ENCODE results near the gene RBBP8NL.

RBBP8NL gene

DNA sequence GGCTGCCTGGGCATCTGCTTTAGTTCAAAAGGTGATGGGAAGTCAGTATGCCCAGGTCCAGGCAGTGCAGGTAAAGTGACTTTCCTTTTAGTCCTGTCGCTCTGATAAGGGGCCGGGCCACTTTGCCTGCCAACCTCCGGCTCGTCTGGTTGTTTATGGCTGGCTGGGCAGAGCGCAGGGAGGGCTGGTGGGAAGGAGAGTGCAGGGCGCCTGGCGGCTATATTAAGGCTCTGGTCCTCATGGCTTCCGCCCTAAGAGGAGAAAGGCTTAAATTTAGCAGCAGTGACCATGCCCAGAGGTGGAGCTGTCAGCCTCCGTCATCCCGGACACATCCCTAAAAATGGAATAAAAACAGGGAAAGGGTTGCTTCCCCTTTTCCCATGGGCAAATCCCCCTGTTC lies 33.8 kb upstream of the RBBP8NL start:
- DNase-seq: no peak

DNA sequence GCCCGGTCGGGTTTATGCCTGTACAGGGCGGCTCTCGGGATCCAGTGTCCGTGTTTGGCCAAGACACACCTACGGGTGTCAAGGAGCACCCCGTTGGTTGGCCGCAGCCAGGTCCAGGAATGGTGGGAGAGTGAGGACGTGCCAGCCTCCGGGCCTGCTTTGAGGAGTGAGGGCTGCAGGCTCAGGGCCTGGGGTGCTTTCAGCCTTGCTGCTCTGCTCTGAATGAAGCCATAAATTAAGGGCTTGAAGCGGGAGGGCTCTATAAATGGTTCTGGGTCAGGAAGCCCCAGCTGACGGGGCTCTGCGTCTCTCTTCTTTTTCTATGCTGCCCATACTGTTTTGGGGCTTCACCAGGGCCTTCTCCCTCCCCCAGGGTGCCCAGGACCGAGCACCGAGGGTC lies 33.3 kb upstream of the RBBP8NL start:
- no peak for DNase-seq

DNA sequence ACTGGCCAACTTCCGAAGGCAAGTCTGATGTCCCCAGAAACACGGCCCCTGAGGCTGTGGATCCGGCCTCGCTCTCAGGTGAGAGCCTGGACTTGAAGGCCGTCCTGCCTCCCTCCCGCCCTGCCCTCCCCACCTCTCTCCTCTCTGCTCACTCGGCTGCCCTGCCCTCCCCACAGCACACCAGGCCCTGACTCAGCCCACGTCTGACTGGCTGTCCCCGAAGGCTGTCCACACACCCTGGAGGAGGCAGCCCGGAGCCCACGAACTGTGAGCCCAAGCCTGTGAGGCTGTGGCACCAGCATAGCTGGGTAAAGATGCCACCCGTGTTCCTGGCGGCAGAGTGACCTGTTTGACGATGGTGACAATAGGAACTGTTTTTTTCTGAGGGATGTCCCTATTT lies 32.1 kb upstream of the RBBP8NL start:
- DNase-seq: no peak

GRCh38 chr20:62458275-62459251 lies 31.2 kb upstream of the RBBP8NL start:
- DNase-seq: no peak

DNA sequence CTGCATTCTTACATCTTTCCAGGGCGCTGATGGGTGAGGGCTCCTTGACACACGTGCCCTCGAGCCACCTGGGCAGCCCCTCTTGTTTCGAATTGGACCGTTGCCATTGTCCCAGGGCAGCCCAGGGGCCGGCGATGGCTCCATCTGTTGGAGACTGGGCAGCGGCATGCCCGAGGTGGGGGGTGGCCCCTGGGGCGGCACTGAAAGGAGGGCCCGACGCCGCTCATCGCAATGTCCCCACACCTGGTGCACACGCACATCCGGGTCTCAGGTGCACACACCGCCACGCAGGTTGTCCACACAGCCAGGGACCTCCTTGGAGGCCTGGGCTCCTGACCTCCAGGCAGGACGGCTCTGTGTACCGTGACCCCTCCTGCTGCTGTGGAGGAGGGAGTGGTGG lies 30.5 kb upstream of the RBBP8NL start:
- DNase-seq: no peak

GRCh38 chr20:62457098-62457497 lies 29.8 kb upstream of the RBBP8NL start:
- DNase-seq: no peak

DNA sequence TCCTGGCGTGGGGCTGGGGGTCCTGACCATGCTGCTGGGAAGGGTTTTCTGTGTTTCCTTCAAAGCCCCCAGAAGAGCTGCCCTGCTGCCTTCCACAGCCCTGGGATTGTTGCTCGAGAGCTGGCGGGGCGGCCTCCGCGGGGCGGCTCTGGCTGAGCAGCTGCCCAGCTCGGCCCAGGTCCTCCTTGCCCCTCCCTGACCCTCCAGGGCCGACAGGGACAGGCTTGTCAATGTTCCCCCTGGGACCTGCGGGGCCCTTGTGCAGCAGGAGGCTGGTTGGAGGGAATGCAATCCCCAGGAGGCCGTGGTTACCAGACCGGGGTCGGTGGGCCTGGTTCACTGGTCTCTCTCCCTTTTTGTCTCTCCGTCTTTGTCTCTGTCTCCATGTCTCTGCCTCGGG lies 28.6 kb upstream of the RBBP8NL start:
- no peak for DNase-seq

GRCh38 chr20:62454904-62455636 lies 27.7 kb upstream of the RBBP8NL start:
- no peak for DNase-seq

DNA sequence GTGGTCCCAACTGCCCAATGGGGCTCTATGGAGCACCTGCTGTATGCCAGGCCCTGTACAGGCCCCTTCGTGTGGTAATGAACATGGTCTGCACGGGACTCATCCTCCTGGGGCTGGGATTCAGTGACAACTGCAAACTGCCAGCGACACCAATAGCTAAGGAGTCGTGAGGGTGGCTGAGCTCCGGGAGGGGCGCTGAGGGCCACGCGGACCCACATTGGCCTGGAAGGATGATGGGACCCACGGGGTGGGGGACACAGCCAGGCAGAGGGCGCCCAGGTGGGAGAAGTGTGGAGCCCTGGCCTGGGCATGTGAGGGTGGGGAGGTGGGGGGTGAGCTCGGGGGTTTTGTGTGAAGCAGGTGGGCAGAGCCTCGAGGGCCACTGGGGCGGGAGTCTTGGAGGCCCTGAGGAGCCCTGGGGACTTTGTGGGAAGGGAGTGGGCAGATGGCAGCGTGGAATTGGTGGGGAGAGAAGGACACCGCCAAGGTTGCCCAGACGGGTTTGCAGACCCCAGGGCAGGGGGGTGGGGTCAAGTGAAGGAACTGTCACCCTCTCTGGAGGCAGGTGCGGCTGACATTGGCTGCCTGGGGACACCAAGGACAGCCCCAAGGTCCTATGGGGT lies 26.0 kb upstream of the RBBP8NL start:
- no peak for DNase-seq

DNA sequence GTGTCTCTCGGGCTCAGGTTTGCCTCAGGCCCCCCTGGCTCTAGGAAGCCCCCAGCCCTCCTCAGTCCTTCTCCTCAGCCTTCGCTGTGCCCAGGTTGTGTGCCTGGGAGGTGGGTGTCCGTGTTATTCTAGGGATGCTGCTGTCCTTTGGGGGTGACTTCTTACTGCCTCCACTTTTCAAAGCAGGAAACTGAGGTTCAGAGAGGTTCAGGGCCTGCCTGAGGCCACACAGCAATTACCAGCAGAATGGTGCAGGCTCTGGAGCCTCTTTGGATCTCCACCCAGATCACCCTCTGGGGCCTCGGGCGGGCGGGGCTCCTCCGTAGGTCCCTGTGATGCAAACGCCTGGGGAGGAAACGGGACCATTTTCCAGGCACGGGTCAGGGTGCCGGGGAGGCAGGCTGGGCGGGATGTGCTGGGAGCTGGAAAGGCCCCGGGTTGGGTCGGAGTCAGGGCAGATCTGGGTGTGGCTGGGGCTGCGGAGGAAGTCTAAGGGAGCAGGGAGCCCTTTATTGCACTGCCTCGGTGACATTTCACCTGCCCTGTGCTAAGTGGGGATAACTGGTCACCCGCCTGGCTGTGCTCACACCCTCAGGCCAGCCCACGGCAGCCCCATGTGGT lies 25.2 kb upstream of the RBBP8NL start:
- DNase-seq: no peak

DNA sequence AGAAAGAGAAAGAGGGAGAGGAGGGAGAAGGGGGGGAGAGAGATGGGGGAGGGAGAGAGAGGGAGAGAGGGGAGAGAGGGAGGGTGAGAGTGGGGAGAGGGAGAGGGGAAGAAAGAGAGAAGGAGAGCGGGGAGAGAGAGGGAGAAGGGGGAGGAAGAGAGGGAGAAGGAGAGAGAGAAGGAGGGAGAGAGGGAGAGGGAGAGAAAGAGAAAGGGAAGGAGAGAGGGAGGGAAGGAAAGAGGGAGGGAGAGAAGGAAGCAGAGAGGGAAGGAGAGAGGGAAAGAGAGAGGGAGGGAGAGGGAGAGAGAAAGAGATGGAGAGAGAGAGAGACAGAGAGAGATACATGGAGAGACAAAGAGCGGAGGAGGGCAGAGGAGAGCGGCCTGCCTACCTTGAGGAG lies 24.6 kb upstream of the RBBP8NL start:
- no peak for DNase-seq

- no peak for DNase-seq
Measured at GRCh38 chr20:62451156-62451767, 23.9 kb upstream of the RBBP8NL start.

DNA sequence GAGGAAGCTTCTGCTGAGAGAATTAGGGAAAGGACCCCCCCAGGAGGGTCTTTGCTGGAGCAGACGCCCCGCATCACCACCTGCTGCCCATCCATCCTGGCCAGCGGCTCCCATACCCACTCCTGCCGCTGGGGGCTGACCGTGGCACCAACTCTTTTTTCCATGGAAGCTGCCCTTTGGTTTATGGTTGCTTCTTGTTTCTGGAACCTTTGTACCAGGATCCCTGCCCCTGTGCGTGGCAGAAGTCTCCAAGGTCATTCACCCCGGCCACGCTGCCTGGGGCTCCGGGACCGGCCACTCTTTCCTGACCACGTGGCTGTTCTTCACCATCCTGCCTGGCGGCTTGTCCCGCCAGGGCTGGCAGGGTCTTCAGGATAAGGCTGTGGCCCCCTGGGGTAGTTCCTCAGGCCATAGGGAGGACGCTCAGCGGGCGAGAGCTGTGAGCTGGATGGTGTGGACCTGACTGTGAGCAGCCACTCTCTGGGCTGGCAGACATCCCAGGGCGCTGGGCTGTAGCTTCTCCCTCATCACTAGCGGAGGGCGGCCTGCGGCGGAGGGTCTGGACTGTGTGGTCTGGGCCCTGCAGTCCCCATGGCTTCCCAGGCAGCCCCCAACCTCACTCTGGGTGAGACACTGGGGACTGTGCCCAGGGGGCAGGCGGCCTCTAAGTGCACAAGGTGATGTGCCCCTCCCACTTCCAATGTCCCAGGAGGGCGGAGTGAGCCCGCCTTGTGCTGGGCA lies 22.8 kb upstream of the RBBP8NL start:
- DNase-seq: no peak

- DNase-seq: no peak
Measured at GRCh38 chr20:62448788-62449187, 21.4 kb upstream of the RBBP8NL start.

DNA sequence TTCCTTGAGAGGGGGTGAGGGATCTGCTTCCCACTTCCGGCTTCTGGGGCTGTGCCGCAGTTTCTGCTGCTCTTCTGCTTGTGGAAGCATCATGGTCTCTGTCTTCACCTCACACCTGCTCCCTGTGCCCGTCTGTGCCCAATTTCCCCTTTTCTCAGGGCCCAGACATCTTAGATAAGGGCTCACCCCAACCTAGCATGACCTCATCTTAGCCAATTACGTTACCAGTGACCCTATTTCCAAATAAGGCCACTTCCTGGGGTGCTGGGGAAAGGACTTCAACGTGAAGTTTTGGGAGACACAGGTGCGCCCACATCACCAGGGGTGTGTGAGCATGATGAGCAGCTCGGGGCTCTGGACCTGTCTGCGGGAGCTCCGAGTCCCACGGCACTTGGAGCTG lies 20.7 kb upstream of the RBBP8NL start:
- DNase-seq: no peak

GRCh38 chr20:62446888-62447869 lies 19.8 kb upstream of the RBBP8NL start:
- no peak for DNase-seq

DNA sequence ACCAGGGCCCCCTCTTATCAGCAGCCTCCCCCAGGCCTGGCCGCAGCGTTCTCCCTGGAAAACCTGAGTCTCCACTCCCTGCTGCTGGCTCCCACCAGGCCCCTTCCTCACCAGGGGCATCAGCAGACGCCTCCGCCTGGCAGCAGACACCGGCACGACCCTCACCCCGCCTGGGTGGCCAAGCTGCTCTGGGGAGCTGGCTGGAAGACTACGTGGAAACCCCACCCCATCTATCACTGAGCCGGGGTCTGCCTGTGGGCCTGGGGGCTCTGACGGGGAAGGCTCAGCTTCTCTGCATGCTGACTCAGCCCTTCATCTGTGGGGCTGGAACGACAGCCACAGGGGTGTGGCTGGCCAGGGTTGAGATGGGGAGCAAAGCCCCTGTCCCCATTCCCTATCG lies 19.1 kb upstream of the RBBP8NL start:
- no peak for DNase-seq

GRCh38 chr20:62445553-62446340 lies 18.4 kb upstream of the RBBP8NL start:
- DNase-seq: no peak

GRCh38 chr20:62444286-62444685 lies 16.9 kb upstream of the RBBP8NL start:
- DNase-seq: no peak

DNA sequence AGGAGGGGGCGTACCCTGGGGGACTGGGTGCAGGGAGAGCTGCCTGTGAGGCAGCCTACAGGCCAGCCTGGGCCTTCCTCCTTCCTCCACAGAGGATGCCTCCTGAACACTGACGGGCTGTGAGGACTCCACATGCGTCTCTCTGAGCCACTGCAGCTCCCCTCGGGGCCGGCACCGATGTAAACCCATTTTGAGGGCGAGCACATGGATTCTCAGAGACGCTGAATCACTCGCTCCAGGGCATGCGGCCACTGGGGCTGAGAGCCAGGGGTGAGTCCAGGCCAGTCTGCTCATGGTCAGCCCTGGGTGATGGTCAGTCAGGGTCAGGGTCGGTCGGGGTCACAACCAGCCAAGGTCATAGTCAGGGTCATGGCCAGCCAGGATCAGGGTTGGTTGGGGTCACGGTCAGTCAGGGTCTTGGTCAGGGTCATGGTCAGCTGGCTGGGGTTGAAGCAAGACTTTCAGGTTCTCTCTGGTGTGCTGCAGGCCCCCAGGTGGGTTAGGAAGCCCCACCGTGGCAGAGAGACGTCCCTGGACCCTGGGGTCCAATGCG lies 14.7 kb upstream of the RBBP8NL start:
- DNase-seq: no peak

Data from HCEC 1CT (cell line).